ENCODE measurements around the gene RASA2. TPM values are rescaled to one million over a fixed set of nuclear protein-coding genes. Genes with fewer than 3 reads are reported as not detected.

Gene RASA2
- total and polyA plus RNA-seq, 2 experiments from 2014 or later, result 16.6 to 28.6 TPM

GRCh38 chr3:141546081-141546480 lies 59.3 kb downstream of the RASA2 start:
- Mint-ChIP-seq H3K4me3 (no peak overlapping the region), H3K9me3 (no peaks in the 10 kb centered on the region), H3K27me3 (ENCODE audit: insufficient read depth, low read depth, poor library complexity) (peaks cover 1% of the 10 kb centered on the region), H3K4me1 (no peaks in the 10 kb centered on the region), H3K27ac (no peak overlapping the region), H3K36me3 (ENCODE audit: low read depth) (peaks cover 44% of the 10 kb centered on the region)
- no peak for ATAC-seq
- Histone ChIP-seq H2AFZ (no peak overlapping the region), H3K79me2 (replicated peaks; ENCODE audit: insufficient read depth) (peaks cover 7% of the 10 kb centered on the region; the same call in 1 of the 2 replicates), H3K4me2 (no peak overlapping the region), H3K9me2 (ENCODE audit: insufficient read depth) (no peaks in the 10 kb centered on the region), H3K36me3 (ENCODE audit: insufficient read depth) (no peaks in the 10 kb centered on the region), H3K27ac (ENCODE audit: low read depth) (no peak overlapping the region), H3K4me3 (no peak overlapping the region), H3K27me3 (ENCODE audit: insufficient read depth) (no peaks in the 10 kb centered on the region), H4K20me1 (replicated peaks; ENCODE audit: insufficient read depth) (no peaks in the 10 kb centered on the region), H3F3A (replicated peaks; ENCODE audit: low read depth) (no peaks in the 10 kb centered on the region), H3K4me1 (ENCODE audit: insufficient read depth) (no peaks in the 10 kb centered on the region)
- TF ChIP-seq CREB1 (CRISPR knock-in tag; IDR thresholded peaks at IDR 0.05; ENCODE audit: low read depth) (no peak), CTCF (conservative IDR thresholded peaks at IDR 0.05; ENCODE audit: low read depth in 2 of 2) (no peak), JUNB (IDR thresholded peaks at IDR 0.05; ENCODE audit: unreplicated experiment) (no peak), POLR2AphosphoS5 (IDR thresholded peaks at IDR 0.05; ENCODE audit: low read depth) (no peak)
- DNase-seq (ENCODE audit: low spot score), result no peak

DNA sequence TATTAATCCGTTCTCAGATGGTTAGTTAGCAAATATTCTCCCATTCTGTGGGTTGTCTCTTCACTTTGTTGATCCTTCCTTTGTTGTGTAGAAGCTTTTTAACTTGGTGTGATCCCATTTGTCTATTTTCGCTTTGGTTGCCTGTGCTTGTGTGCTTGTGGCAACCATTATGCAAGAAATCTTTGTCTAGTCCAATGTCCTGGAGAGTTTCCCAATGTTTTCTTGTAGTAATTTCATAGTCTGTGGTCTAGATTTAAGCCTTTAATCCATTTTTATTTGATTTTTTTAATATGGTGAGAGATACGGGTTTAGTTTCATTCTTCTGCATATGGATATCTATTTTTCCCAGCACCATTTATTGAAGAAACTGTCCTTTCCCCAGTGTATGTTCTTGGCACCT lies 59.8 kb downstream of the RASA2 start:
- no peaks in the 10 kb centered on the region for H3K4me1 ChIP-seq (ENCODE audit: insufficient read depth)
- Mint-ChIP-seq H3K4me3 (no peak overlapping the region), H3K36me3 (ENCODE audit: low read depth) (peaks cover 44% of the 10 kb centered on the region), H3K9me3 (no peaks in the 10 kb centered on the region), H3K27ac (no peak overlapping the region), H3K27me3 (ENCODE audit: insufficient read depth, low read depth, poor library complexity) (peaks cover 1% of the 10 kb centered on the region), H3K4me1 (no peaks in the 10 kb centered on the region)
- ATAC-seq, result no peak
- H3K9me2 ChIP-seq (ENCODE audit: insufficient read depth), result no peaks in the 10 kb centered on the region
- no peaks in the 10 kb centered on the region for H3K27me3 ChIP-seq (ENCODE audit: insufficient read depth)
- H3F3A ChIP-seq (replicated peaks; ENCODE audit: low read depth), result no peaks in the 10 kb centered on the region
- no peak overlapping the region for H3K27ac ChIP-seq (ENCODE audit: low read depth)
- no peak for DNase-seq (ENCODE audit: low spot score)
- H4K20me1 ChIP-seq (replicated peaks; ENCODE audit: insufficient read depth), result no peaks in the 10 kb centered on the region
- H3K79me2 ChIP-seq (replicated peaks; ENCODE audit: insufficient read depth), result peaks cover 7% of the 10 kb centered on the region; the same call in 1 of the 2 replicates
- no peaks in the 10 kb centered on the region for H3K36me3 ChIP-seq (ENCODE audit: insufficient read depth)
- H2AFZ ChIP-seq, result no peak overlapping the region
- H3K4me3 ChIP-seq, result no peak overlapping the region
- no peak overlapping the region for H3K4me2 ChIP-seq
- TF ChIP-seq POLR2AphosphoS5 (IDR thresholded peaks at IDR 0.05; ENCODE audit: low read depth), result no peak
- TF ChIP-seq STAT1 (IDR thresholded peaks at IDR 0.05; ENCODE audit: unreplicated experiment), result no peak
- TF ChIP-seq ZNF114 (CRISPR knock-in tag; IDR thresholded peaks at IDR 0.05), result no peak
- TF ChIP-seq JUNB (IDR thresholded peaks at IDR 0.05; ENCODE audit: unreplicated experiment), result no peak
- no peak for TF ChIP-seq ZNF331 (CRISPR knock-in tag; IDR thresholded peaks at IDR 0.05; ENCODE audit: low read depth)
- no peak for TF ChIP-seq CREB1 (CRISPR knock-in tag; IDR thresholded peaks at IDR 0.05; ENCODE audit: low read depth)
- no peak for TF ChIP-seq REST (IDR thresholded peaks at IDR 0.05; ENCODE audit: unreplicated experiment)
- TF ChIP-seq, protein P1, sequence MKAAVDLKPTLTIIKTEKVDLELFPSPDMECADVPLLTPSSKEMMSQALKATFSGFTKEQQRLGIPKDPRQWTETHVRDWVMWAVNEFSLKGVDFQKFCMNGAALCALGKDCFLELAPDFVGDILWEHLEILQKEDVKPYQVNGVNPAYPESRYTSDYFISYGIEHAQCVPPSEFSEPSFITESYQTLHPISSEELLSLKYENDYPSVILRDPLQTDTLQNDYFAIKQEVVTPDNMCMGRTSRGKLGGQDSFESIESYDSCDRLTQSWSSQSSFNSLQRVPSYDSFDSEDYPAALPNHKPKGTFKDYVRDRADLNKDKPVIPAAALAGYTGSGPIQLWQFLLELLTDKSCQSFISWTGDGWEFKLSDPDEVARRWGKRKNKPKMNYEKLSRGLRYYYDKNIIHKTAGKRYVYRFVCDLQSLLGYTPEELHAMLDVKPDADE (IDR thresholded peaks at IDR 0.05), result no peak
- no peak for TF ChIP-seq EZH2phosphoT487 (IDR thresholded peaks at IDR 0.05; ENCODE audit: unreplicated experiment)
- TF ChIP-seq NANOG (IDR thresholded peaks at IDR 0.05; ENCODE audit: borderline replicate concordance), result no peak

Measured in GM23338 (cell line).